VCaP (cell line): ENCODE results near the gene MEIS2.

Experiments used
- H3K27ac ChIP-seq: fragments of 450-650 bp; 2 replicates; pipeline ENCODE4 v1.5.1; 2017
- CTCF ChIP-seq: fragments of 450-650 bp; conservative IDR thresholded peaks from 2 replicates; pipeline ENCODE4 v1.5.1; 2017; ENCODE audit warnings: mild to moderate bottlenecking, moderate library complexity

The MEIS2 gene

GRCh38 chr15:37004373-37004869, 95.9 kb downstream of the MEIS2 start:
- TF ChIP-seq CTCF = no peak
- no peak overlapping the region for H3K27ac ChIP-seq

- H3K27ac ChIP-seq = no peak overlapping the region
- no peak for TF ChIP-seq CTCF
Measured at GRCh38 chr15:37002041-37002672, 98.2 kb downstream of the MEIS2 start.

GRCh38 chr15:37001417-37001816, 98.9 kb downstream of the MEIS2 start:
- H3K27ac ChIP-seq = no peak overlapping the region
- no peak for TF ChIP-seq CTCF

GRCh38 chr15:36999778-37000177, 100.6 kb downstream of the MEIS2 start:
- TF ChIP-seq CTCF = no peak
- no peak overlapping the region for H3K27ac ChIP-seq

- no peak for TF ChIP-seq CTCF
- no peak overlapping the region for H3K27ac ChIP-seq
Measured at GRCh38 chr15:36996538-36997181, 103.7 kb downstream of the MEIS2 start.

GRCh38 chr15:36996121-36996520, 104.2 kb downstream of the MEIS2 start:
- TF ChIP-seq CTCF = no peak
- no peak overlapping the region for H3K27ac ChIP-seq

GRCh38 chr15:36994790-36995189, 105.6 kb downstream of the MEIS2 start:
- no peak for TF ChIP-seq CTCF
- H3K27ac ChIP-seq = no peak overlapping the region
